ENCODE results near the gene DIP2A. TPM values are rescaled to one million over a fixed set of nuclear protein-coding genes. Genes with fewer than 3 reads are reported as not detected.

DIP2A gene
- polyA plus RNA-seq, 3 donors = 4.6 to 55.4 (median 6.1) TPM

GRCh38 chr21:46544003-46544402 is 85.3 kb downstream of the DIP2A start:
- no peak overlapping the region for H3K27ac ChIP-seq (ENCODE audit: low read depth in 1 of 2, low read length in 2 of 2)
- peaks cover 0 to 3% (median 0%) of the 10 kb centered on the region in 3 donors for H3K27me3 Mint-ChIP-seq (ENCODE audit: low read depth in 3 of 3)
- TF ChIP-seq CTCF (IDR thresholded peaks at IDR 0.05) = no peak
- intact Hi-C loops (cut with micrococcal nuclease) = no loop called here
- H3K4me1 Mint-ChIP-seq = no peaks in the 10 kb centered on the region
- peaks cover 0 to 6% (median 0%) of the 10 kb centered on the region in 7 donors for H3K9me3 Mint-ChIP-seq
- no peak overlapping the region for H3K4me3 Mint-ChIP-seq
- H3K27me3 ChIP-seq (ENCODE audit: control insufficient read depth in 2 of 2, insufficient read depth in 2 of 2, low read length in 2 of 2) = no peaks in the 10 kb centered on the region
- DNase-seq = no peak
- H3K79me2 ChIP-seq (ENCODE audit: insufficient read depth, low read length) = no peaks in the 10 kb centered on the region
- no peak overlapping the region for H2AFZ ChIP-seq (ENCODE audit: insufficient read depth, low read depth, low read length, poor library complexity, severe bottlenecking)
- no peaks in the 10 kb centered on the region for H4K20me1 ChIP-seq (ENCODE audit: insufficient read depth, low read length)
- no peak overlapping the region for H3K4me2 ChIP-seq (replicated peaks; ENCODE audit: extremely low read depth, low read length, poor library complexity, severe bottlenecking)
- no peaks in the 10 kb centered on the region for H3K4me1 ChIP-seq (ENCODE audit: control insufficient read depth in 1 of 2, insufficient read depth in 2 of 2, low read length in 2 of 2)
- peaks cover 72 to 93% of the 10 kb centered on the region in 2 donors for H3K36me3 ChIP-seq (replicated peaks in 1 of 2; ENCODE audit: control insufficient read depth in 1 of 2, insufficient read depth in 2 of 2, low read length in 2 of 2)
- peak overlapping the region in 3 of 7 donors; percentile 40 to 70 (median 54) for H3K27ac Mint-ChIP-seq
- H3K9ac ChIP-seq (ENCODE audit: insufficient read depth, low read length, poor library complexity, severe bottlenecking) = no peak overlapping the region
- peaks cover 81 to 94% of the 10 kb centered on the region in 2 donors for H3K36me3 Mint-ChIP-seq
- no peaks in the 10 kb centered on the region for H3K9me3 ChIP-seq (replicated peaks in 1 of 2; ENCODE audit: control insufficient read depth in 1 of 2, insufficient read depth in 1 of 2, low read length in 2 of 2)
- 96% methylated on average over 8 of the region's 8 CpGs for WGBS (ENCODE audit: insufficient coverage)
- H3K4me3 ChIP-seq (replicated peaks in 1 of 3; ENCODE audit: low read depth in 2 of 3, low read length in 3 of 3) = no peak overlapping the region

- H3K36me3 ChIP-seq (replicated peaks in 1 of 2; ENCODE audit: control insufficient read depth in 1 of 2, insufficient read depth in 2 of 2, low read length in 2 of 2) = peaks cover 64 to 85% of the 10 kb centered on the region in 2 donors
- peaks cover 0 to 3% of the 10 kb centered on the region in 2 donors for H3K4me1 ChIP-seq (ENCODE audit: control insufficient read depth in 1 of 2, insufficient read depth in 2 of 2, low read length in 2 of 2)
- H3K9me3 ChIP-seq (replicated peaks in 1 of 2; ENCODE audit: control insufficient read depth in 1 of 2, insufficient read depth in 1 of 2, low read length in 2 of 2) = no peaks in the 10 kb centered on the region
- H3K4me2 ChIP-seq (replicated peaks; ENCODE audit: extremely low read depth, low read length, poor library complexity, severe bottlenecking) = no peak overlapping the region
- no peaks in the 10 kb centered on the region for H3K79me2 ChIP-seq (ENCODE audit: insufficient read depth, low read length)
- no peaks in the 10 kb centered on the region for H3K27me3 ChIP-seq (ENCODE audit: control insufficient read depth in 2 of 2, insufficient read depth in 2 of 2, low read length in 2 of 2)
- Mint-ChIP-seq H3K36me3 (peaks cover 73 to 91% of the 10 kb centered on the region in 2 donors), H3K9me3 (peaks cover 0 to 6% (median 0%) of the 10 kb centered on the region in 7 donors), H3K4me3 (no peak overlapping the region), H3K27me3 (ENCODE audit: low read depth in 3 of 3) (peaks cover 0 to 3% (median 0%) of the 10 kb centered on the region in 3 donors), H3K4me1 (peaks cover 2% of the 10 kb centered on the region), H3K27ac (peak overlapping the region in 1 of 7 donors; percentile 46)
- WGBS (ENCODE audit: insufficient coverage) = 100% methylated on average over 1 of the region's 5 CpGs
- TF ChIP-seq CTCF (IDR thresholded peaks at IDR 0.05) = no peak
- no peak for DNase-seq
- intact Hi-C loops (cut with micrococcal nuclease) = no loop called here
- H2AFZ ChIP-seq (ENCODE audit: insufficient read depth, low read depth, low read length, poor library complexity, severe bottlenecking) = no peak overlapping the region
- no peak overlapping the region for H3K9ac ChIP-seq (ENCODE audit: insufficient read depth, low read length, poor library complexity, severe bottlenecking)
- no peak overlapping the region for H3K27ac ChIP-seq (ENCODE audit: low read depth in 1 of 2, low read length in 2 of 2)
- no peaks in the 10 kb centered on the region for H4K20me1 ChIP-seq (ENCODE audit: insufficient read depth, low read length)
- no peak overlapping the region for H3K4me3 ChIP-seq (replicated peaks in 1 of 3; ENCODE audit: low read depth in 2 of 3, low read length in 3 of 3)
These were observed 86.1 kb downstream of the DIP2A start for GRCh38 chr21:46544824-46545223.
